ENCODE measurements around the gene KSR2. TPM values are rescaled to one million over a fixed set of nuclear protein-coding genes. Genes with fewer than 3 reads are reported as not detected.

The KSR2 gene
- polyA plus RNA-seq, 4 donors, result 0.54 to 0.99 (median 0.78) TPM

DNA sequence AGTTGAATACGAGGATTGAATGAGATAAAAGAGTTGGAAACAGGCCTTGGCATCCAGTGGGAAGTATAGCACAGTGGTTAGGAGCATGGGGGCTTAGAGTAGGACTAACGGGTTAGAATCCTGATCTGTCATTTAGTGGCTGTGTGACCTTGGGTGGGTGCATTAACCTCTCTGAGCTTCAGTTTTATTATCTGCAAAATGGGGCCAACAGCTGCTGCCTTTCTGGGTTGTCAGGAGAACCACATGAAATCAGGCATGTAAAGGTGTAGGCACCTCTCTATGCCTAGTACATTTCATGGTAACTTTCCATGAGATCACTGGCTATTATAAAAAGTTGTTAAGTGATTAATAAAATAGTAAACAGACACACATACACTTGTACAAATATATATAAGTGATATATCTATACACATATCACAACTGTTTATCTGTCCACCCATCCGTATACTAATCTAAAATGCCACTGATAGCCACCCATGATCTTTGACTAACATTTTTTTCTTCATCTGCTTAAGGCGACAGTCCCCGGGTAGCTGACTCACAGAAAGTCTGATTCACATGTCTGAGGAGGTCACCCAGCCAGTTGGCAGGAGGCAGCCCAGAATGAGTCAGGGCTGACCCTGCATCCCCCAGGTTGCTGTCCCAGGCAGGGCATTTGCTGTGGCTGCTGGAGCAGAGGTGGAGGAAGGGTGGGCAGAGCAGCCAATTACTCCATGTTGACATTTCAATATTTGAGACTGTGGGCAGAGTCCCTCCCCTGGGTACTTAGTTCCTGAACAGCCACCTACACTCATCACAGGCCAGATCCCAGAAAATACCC lies 481.7 kb downstream of the KSR2 start:
- DNase-seq (ENCODE audit: low read depth in 4 of 4, low spot score in 2 of 4), result no peak

DNA sequence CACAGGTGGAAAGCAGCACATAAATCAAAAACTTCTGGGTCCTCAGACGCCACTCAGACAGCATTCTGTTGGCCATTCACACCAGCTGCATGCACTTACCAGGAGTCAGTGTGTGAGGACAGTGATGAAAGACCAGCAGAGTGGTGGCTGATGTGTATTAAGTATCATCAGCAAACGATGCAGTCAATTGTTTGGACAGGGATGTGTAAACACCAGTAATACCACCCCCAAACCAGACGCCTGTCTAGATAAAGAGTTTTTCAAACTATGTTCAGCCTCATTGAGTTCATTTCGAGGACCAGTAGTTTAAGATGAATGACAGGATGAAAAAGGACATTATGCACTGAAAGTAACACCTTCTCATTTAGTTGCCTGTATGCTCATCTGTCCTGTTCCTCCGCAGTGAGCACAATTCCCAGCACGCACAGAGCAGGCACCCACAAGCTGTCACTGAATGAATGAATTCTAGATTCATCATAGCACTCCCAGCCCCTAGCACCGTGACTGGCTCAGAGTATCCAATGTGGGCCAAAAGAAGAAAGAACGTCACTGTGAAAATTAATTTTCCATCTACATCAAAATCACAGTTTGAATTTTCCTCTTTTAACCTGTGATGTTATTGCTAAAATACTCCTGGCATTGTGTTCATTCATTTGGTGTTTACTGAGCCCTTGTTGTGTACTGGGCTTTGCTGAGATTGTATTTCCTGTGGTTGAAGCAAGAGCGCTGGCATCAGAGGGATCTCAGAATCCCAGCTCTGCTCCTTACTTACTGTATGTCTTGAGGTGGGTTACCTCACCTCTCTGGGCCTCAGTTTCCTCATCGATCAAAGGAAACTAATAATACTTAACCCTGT lies 482.6 kb downstream of the KSR2 start:
- no peak for DNase-seq (ENCODE audit: low read depth in 4 of 4, low spot score in 2 of 4)

DNA sequence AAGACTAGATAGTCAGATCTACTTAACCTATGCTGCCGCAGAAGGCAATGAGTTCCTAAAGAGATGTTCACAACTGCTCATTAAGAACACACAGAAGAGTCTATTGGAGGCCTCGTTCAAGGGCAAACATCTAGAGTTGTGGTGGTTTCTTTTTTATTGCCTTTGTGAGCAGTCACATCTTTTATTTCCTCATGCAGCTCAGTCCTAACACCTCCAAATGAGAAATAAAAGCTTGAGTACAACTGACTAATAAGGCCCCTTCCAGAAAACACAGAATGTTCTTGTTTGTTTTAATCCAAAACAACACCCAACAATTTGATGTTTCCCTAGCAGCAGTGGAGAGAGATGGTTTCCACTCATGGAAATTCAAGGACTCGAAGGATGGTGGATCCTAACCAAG lies 483.9 kb downstream of the KSR2 start:
- no peak for DNase-seq (ENCODE audit: low read depth in 4 of 4, low spot score in 2 of 4)

DNA sequence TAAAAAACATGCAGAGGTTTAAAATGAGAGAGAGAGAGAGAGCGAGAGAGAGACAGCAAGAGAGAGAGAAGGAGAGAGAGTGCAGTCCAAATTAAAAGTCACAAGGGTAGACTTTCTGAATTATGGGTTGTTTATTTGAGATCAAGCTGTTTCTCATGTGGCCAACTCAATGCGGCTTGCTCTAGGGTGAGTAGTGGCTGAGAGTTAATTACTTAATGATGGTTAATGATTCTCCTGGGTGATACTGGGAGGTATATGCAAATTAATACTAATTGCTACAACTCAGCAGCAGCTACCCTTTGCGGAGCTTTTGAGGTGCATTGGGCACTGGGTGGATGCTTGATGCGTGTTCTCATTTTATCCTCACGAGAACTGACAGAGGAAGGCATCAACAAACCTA lies 485.3 kb downstream of the KSR2 start:
- no peak for DNase-seq (ENCODE audit: low read depth in 4 of 4, low spot score in 2 of 4)

DNA sequence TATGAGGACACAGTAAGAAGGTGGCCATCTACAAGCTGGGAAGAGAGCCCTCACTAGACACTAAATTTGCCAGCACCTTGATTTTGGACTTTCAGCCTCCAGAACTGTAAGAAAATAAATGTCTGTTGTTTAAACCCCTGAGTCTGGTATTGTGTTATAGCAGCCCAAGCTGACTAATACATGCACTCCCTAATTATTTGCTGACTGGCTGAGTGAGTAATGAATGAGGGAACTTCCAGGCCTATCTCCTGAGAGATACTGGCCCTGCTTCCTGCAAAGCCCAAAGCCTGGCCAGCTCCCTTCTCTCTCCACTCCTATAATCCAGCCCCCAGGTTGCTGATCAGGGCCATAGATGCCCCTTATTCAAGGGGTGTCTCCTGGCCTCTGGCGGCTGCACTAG lies 487.3 kb downstream of the KSR2 start:
- DNase-seq (ENCODE audit: low read depth in 4 of 4, low spot score in 2 of 4), result no peak

DNA sequence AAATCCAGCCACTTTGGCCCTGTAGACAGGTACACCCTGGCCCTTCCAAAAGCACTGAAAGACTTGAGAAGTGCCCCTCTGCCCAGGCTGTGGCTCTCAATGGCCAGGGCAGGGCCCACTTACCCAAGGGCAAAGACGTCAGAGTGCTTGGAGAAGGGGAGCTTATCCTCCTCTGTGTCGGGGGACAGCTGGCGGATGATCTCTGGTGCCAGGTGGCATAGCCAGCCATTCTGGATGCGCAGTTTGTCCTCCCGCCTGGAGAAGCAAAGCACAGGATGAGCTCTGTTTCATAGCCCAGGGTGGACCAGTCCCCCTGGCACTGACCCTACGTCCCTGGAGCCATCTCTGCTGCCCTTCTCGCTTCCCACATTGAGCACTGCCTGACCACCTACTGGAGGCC lies 492.4 kb downstream of the KSR2 start:
- DNase-seq (ENCODE audit: low read depth in 4 of 4, low spot score in 2 of 4), result no peak

DNA sequence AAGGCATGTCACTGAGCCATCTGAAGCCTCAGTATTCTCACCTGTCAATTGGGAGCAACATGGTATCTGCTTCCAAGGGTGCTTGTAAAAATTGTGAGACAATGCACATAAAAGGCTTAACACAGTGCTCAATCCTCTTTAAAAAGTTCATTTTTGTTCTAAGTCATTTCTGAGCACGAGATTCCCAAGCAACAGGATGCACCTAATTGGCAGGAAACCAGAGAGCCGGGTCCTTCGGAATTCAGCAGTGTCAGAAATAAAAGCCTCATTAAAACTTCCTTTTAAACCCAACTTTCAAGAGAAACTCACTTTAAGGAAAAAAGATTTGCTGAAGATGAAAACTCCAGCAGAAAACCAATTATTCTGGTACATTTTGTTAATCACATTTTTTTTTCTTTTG lies 494.9 kb downstream of the KSR2 start:
- DNase-seq (ENCODE audit: low read depth in 4 of 4, low spot score in 2 of 4), result no peak

DNA sequence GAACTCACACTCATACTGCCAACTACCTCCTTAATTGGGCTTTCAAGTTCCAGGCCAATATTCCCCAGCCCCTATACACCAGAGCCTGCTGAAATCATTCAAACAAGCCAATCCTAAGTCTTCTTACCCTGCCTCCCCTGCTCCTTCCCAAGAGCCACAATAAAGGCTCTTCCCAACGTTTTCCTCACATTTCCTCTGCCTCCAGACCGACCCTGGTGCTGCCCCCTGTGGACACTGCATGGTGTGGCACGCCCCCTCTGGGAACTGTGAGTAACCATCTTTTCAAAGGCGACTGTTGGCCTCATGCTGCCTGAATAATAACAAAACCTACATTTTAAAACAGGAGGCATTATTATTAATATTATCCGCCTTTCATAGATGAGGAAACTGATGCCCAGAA lies 495.8 kb downstream of the KSR2 start:
- no peak for DNase-seq (ENCODE audit: low read depth in 4 of 4, low spot score in 2 of 4)

DNA sequence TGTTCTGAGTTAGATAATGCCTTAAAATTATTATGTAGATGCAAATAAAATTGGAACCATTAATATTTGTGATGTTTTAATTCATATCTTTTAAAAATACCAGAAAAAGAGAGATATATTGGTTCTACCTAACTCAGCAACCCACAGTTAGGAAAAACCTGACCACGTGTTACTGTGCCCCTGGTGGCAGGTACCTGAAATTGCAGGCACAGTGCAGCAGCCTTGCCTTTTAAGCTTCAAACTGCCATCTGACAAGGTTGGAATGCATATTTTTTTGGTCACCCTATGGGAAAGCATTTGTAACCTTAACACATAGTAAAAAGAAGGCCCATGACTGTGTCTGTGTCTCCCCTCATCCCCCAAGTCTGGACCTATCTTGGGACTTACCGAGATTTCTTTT lies 498.0 kb downstream of the KSR2 start:
- DNase-seq (ENCODE audit: low read depth in 4 of 4, low spot score in 2 of 4), result no peak

DNA sequence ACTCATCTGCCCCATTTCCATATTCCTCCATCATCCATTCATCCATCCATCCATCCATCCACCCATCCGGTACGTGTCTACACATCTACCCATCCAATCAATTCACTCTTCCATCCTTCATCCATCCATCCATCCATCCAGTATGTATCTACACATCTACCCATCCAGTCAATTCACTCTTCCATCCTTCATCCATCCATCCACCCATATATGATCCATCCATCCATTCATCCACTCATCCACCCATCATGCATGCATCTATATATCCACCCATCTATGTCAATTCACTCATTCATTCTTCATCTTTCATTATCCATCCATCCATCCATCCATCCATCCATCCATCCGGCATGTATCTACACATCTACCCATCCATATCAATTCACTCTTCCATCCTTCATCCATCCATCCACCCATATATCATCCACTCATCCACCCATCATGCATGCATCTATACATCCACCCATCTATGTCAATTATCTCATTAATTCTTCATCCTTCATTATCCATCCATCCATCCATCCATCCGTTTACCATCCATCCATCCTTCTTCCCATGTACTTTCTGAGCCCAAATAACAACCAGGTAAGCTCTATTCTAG lies 498.8 kb downstream of the KSR2 start:
- DNase-seq (ENCODE audit: low read depth in 4 of 4, low spot score in 2 of 4), result no peak

DNA sequence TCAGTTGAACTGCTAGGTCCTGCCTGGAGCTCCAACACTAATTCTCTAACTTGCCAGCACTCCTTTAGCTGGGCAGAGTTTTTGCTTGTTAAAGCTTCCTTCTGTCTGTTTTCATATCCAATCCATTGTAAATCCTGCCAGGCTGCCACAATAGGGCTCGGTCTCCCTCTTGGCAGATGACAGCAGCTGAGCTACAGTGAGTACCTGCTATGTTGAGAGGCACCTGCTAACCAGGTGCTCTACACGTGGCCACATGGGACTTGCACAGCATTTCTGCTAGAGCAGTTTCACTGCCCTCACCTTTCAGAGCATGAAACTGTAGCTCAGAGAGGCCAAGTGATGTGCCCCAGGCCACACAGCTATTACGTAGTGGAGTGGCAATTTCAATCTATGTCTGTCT lies 500.8 kb downstream of the KSR2 start:
- DNase-seq (ENCODE audit: low read depth in 4 of 4, low spot score in 2 of 4), result no peak

DNA sequence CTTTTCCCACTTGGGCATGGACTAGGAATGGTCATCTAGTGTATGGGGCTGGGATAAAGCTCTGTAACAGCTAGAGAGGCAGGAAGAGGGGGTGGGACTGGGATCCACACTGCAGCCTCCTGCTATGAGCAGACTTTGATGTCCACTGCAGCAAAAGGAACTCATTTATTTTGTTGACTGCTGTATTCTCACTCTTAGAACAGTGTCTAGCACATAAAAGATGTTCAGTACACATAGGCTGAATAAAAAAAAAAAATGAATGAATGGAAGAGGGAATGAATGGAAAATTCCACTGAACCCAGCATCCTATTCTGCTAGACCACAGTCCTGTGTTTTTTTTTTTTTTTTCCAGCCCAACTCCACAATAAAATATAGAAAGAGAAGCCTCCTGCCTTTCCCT lies 501.2 kb downstream of the KSR2 start:
- DNase-seq (ENCODE audit: low read depth in 4 of 4, low spot score in 2 of 4), result no peak

DNA sequence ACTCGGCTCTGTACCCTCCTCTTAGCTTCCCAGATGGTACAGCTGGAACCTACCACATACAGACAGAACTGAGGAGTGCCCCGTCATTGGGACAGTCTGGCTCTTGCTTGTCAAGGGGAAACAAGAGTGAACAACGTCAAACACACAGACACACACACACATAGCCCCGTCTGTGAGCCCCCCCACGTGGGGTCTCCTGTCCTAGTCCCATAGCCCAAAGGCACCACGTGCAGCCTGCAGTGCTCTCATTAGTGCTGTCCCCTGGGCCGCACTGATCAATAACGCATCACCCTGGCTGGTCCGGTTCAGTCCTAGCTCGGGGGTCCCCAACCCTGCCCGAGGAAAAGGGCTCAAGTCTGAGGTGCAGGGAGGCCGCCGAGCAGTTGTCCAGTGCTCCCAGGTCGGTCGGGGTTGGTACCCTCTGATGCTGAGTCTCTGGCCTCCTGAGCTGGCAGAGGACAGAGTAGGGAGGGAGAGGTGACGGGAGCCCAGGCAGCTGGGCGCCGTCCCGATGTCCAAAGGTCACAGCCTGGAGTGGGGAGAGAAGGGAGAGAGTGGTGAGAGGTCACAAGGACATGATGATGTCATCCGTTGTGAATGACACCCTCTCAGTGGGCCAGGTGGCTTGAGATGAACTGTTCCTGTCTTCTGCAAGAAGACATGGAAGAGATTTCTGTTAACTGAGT lies 502.0 kb downstream of the KSR2 start:
- DNase-seq (ENCODE audit: low read depth in 4 of 4, low spot score in 2 of 4), result no peak

DNA sequence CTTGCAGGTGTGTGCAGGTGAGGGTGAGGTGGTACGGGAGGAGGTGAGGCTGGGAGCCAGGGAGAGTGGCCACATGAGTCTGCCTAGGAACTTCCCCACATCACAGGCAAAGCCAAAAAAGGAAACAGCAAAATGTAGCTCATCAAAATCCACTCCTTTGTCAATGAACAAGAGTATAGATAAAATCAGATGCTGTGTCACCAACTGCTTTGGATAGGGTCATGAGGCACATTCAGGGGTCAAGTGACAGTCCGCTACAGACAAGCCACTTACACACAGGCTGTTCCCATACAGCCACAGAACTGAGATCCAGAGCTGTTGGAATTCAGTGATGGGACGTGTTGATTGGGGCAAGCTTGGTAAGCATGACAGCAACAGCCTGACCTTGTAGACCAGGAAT lies 507.1 kb downstream of the KSR2 start:
- no peak for DNase-seq (ENCODE audit: low read depth in 4 of 4, low spot score in 2 of 4)

DNA sequence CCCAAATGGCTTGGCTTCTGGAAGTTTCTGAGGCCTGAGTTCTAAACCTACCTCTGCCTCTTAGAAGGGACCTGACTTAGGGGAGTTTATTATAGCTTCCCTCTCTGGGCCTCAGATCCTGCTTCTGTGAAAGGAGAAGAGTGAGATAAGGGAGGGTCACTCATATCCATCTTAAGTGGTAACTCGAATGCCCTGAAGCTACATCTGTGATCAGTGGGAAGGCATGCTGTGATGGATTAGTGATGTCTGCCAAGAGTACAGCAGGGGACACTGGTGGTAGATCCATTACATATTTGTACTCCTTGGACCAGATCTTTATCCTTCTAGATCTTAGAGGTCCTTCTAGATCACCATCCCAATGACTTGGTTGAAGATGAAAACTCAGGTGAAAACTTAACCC lies 509.6 kb downstream of the KSR2 start:
- no peak for DNase-seq (ENCODE audit: low read depth in 4 of 4, low spot score in 2 of 4)

DNA sequence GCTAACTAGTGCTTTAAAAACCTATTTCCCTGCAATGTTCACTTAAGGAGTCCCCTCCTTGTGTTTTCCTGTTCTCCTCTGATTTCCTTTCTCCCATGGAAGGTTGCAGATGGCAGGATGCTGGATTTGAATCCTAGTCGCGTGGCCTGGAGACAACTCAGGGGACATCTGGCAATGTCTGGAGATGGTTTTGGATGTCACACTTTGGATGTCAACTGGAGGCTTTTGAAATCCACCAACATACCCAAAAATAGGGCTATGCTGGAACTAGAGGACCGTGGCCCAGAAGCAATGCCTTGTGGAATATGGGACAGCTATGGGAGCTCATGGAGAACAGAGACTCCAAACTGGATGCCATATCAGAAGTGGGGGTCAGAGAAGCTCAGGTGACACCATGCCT lies 511.6 kb downstream of the KSR2 start:
- no peak for DNase-seq (ENCODE audit: low read depth in 4 of 4, low spot score in 2 of 4)

DNA sequence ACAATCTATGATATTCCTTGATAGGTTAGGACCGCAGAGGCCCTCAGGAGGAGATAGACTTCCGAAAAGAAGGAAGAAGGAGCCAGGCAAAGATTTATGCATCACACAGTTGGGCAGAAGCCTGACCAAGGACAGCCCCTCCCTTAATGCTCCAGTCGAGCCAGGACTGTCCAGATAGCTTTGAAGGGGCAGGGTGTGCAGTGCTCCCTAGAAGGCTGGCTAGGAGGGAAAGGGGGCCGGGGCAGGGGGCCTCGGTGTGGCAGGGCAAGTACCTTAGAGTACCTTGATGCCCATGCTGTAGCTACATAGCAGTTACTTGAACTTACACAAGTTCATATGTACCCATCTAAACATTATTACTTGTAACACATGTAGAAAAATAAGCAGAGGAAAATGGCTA lies 512.7 kb downstream of the KSR2 start:
- no peak for DNase-seq (ENCODE audit: low read depth in 4 of 4, low spot score in 2 of 4)

DNA sequence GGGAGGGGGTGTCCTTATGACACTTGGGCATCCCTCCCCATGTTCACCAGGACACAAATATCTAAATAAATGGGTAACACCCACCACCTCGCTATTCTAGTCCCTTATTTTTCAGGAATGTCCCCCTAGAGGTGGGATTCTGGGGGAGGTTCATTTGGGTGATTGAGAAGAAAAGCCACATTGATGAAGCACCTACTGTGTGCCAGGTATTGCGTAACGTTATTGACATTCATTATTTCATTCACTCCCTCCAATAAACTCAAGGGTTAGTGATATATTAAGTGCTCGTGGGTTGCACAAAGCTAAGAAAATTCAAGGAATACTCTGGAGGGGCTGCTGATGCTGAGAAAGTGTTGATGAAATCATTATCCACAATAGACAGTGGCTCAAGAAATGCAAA lies 514.8 kb downstream of the KSR2 start:
- no peak for DNase-seq (ENCODE audit: low read depth in 4 of 4, low spot score in 2 of 4)

DNA sequence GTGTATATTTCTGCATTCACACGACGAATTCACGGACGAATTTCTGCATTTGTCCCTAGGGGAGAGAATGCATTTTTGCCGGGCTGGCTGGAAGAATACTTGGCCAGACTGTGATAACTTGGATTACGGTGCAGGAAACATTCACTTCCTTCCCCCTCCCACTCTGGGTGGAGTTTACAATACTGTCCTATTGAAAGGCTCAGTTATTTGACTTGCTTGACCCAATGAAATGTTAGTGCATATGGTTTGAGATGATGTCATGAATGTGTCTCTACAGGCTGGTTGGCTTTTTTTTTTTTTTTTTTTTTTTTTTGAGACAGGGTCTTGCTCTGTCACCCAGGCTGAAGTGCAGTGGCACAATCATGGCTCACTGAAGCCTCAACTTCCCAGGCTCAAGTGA lies 516.7 kb downstream of the KSR2 start:
- DNase-seq (ENCODE audit: low read depth in 4 of 4, low spot score in 2 of 4), result no peak

DNA sequence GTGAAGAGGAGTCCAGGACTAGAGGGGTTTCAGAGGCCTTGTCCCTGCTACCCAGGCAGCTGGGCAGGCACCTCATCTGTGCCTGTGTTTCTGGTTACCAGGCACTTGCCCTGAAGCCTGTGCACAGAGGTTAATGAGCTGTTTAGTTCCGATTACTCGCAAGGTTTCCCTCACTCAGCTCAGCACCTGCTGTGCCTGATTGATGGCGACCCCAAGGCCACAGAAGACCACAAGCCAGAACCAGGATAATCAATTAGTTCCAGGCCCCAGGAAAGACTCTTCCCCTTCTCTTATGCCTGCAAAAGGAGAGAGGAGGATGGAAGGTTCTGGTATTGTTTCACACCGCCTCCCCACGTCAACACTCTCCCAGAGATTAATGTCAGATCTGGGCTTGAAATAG lies 518.6 kb downstream of the KSR2 start:
- DNase-seq (ENCODE audit: low read depth in 4 of 4, low spot score in 2 of 4), result peak in 1 of 4 donors; percentile 23

Measured in left renal cortex interstitium (tissue), 4 donors.